Common myeloid progenitor, CD34-positive (primary cell): ENCODE measurements around the gene CEP83.

Source experiments
- CTCF ChIA-PET: fragments of 350-600 bp; sonication (Branson Sonifier 250); formaldehyde crosslinking; loops from one replicate; lab custom pipeline; 2021; ENCODE audit warnings: antibody characterized with exemption; lab: Charles Lee
- POLR2A ChIA-PET: fragments of 350-600 bp; sonication (Branson Sonifier 250); formaldehyde crosslinking; loops from one replicate; lab custom pipeline; 2021; ENCODE audit warnings: antibody characterized with exemption; lab: Charles Lee
- DNase-seq, 3 donors: peaks; one replicate each; pipeline versions ENCODE4 v3.0.0 to v3.0.0-alpha.2; 2013
- H3K27ac ChIP-seq, 2 experiments: 1 replicate in 1 of 2; 2 replicates in 1 of 2; pipeline ENCODE4 v1.7.0; 2013; ENCODE audit warnings: inconsistent platforms in 2 of 2, low read length in 2 of 2, mild to moderate bottlenecking in 2 of 2, low read depth in 1 of 2, moderate library complexity in 1 of 2; ENCODE audit not compliant: severe bottlenecking in 2 of 2, insufficient read depth in 1 of 2, poor library complexity in 1 of 2
- H3K27me3 ChIP-seq, 5 experiments: replicated peaks in 2 of 5; 1 replicate in 3 of 5; 2 replicates in 2 of 5; pipeline versions ENCODE4 v1.6.1 to v1.7.0; 2013; ENCODE audit warnings: low read length in 4 of 5, mild to moderate bottlenecking in 2 of 5, moderate library complexity in 2 of 5, inconsistent platforms in 1 of 5; ENCODE audit not compliant: insufficient read depth in 5 of 5, control insufficient read depth in 4 of 5
- H3K36me3 ChIP-seq, 4 experiments: 1 replicate in 2 of 4; 2 replicates in 2 of 4; pipeline versions ENCODE4 v1.6.1 to v1.7.0; 2013; ENCODE audit warnings: low read length in 3 of 4, control low read depth in 1 of 4, mild to moderate bottlenecking in 1 of 4; ENCODE audit not compliant: control insufficient read depth in 4 of 4, insufficient read depth in 4 of 4
- H3K4me1 ChIP-seq, 4 experiments: 1 replicate in 3 of 4; 2 replicates in 1 of 4; pipeline versions ENCODE4 v1.6.1 to v1.7.1; 2013; ENCODE audit warnings: low read length in 3 of 4, mild to moderate bottlenecking in 3 of 4, control low read depth in 1 of 4, inconsistent platforms in 1 of 4, moderate library complexity in 1 of 4; ENCODE audit not compliant: control insufficient read depth in 4 of 4, insufficient read depth in 4 of 4; ENCODE audit errors: control extremely low read depth in 1 of 4
- H3K4me3 ChIP-seq, 7 experiments: 1 replicate in 4 of 7; 2 replicates in 3 of 7; pipeline versions ENCODE4 v1.5.1 to v1.7.0; 2013; ENCODE audit warnings: mild to moderate bottlenecking in 7 of 7, low read length in 6 of 7, moderate library complexity in 6 of 7, inconsistent platforms in 2 of 7, low read depth in 2 of 7, control low read depth in 1 of 7; ENCODE audit not compliant: insufficient read depth in 4 of 7, control insufficient read depth in 1 of 7; ENCODE audit errors: extremely low read depth in 1 of 7
- H3K9me3 ChIP-seq, 5 experiments: 1 replicate in 4 of 5; 2 replicates in 1 of 5; pipeline versions ENCODE4 v1.6.1 to v1.7.1; 2013; ENCODE audit warnings: low read length in 4 of 5, mild to moderate bottlenecking in 2 of 5, inconsistent platforms in 1 of 5, low read depth in 1 of 5, moderate library complexity in 1 of 5; ENCODE audit not compliant: control insufficient read depth in 4 of 5, insufficient read depth in 2 of 5; ENCODE audit errors: control extremely low read depth in 1 of 5
- WGBS: methylation state at CpG from one replicate; pipeline ENCODE4 v1.1.5; 2013; ENCODE audit not compliant: insufficient coverage; 5-methylcytosine and 5-hydroxymethylcytosine counted together

Gene CEP83

DNA sequence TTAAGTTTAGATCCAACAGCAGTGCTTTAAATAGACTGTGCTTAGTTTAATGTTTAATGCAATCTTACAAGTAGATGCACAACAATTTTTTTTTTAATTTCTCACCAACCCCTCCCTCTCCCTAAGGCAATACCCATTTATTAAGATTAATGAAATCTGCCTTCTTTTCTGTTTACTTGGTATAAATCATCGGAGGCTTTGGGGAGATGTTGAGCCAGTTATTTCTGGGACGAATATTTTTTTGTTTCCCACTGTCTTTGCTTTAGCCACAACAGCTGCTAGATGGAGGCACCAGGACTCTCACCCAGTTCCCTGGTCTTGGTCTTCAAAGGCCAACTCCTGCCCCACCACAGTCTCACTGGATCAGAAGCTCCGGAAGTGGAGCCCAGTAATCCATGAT, 197.9 kb downstream of the CEP83 start:
- peak overlapping the region in 1 of 2 experiments; percentile 58 for H3K27ac ChIP-seq
- WGBS: no CpG with 5 or more reads among the region's 3 CpGs
- H3K27me3 ChIP-seq: no peaks in the 10 kb centered on the region
- H3K4me3 ChIP-seq: peak overlapping the region in 4 of 7 experiments; percentile 55 to 82 (median 74)
- ChIA-PET CTCF (interaction anchor here (0.6 to 2.9 kb wide), 11 partner anchors 8 to 117 kb away, joined by 3 to 13 read pairs (median 5); partner anchors contain the start of gene PLXNC1), POLR2A (interaction anchor here (0.5 kb wide), 1 partner anchor 749 kb away, joined by 5 read pairs; no protein-coding TSS in a partner anchor)
- H3K4me1 ChIP-seq: peaks cover 8 to 49% (median 33%) of the 10 kb centered on the region in 4 experiments
- peaks cover 10 to 43% (median 17%) of the 10 kb centered on the region in 4 experiments for H3K36me3 ChIP-seq
- no peak for DNase-seq
- no peaks in the 10 kb centered on the region for H3K9me3 ChIP-seq

GRCh38 chr12:94261119-94261518, 198.5 kb downstream of the CEP83 start:
- ChIA-PET CTCF (interaction anchor here (0.6 to 2.9 kb wide), 5 partner anchors 10 to 84 kb away, joined by 3 to 13 read pairs (median 5); no protein-coding TSS in a partner anchor), POLR2A (no interaction called here)
- Histone ChIP-seq H3K4me1 (peaks cover 5 to 42% (median 26%) of the 10 kb centered on the region in 4 experiments), H3K27ac (no peak overlapping the region), H3K36me3 (peaks cover 14 to 47% (median 16%) of the 10 kb centered on the region in 4 experiments), H3K27me3 (no peaks in the 10 kb centered on the region), H3K4me3 (no peak overlapping the region), H3K9me3 (no peaks in the 10 kb centered on the region)
- no CpG with 5 or more reads among the region's 2 CpGs for WGBS
- DNase-seq: no peak

DNA sequence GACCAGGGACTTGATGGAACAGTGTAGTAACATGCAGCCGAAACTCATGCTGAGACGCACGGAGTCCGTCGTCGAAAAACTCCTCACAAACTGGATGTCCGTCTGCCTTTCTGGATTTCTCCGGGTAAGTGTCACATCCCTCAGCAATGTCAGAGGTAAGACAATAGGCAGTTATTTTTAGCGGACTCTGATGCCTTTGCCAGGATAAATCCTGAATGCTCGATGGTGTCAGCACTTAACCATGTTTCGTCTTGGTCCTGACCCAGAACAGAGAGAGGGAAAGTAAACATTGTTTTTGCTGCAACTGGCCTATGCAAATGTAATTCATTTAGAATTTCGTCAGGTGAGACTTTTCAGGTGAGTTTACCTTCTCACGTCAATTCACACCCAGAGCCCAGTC, 198.9 kb downstream of the CEP83 start:
- Histone ChIP-seq H3K36me3 (peaks cover 18 to 47% (median 19%) of the 10 kb centered on the region in 4 experiments), H3K27ac (no peak overlapping the region), H3K9me3 (no peaks in the 10 kb centered on the region), H3K27me3 (no peaks in the 10 kb centered on the region), H3K4me1 (peaks cover 5 to 39% (median 23%) of the 10 kb centered on the region in 4 experiments), H3K4me3 (no peak overlapping the region)
- 94% methylated on average over 12 of the region's 13 CpGs for WGBS
- ChIA-PET CTCF (interaction anchor here (0.9 to 2.9 kb wide), 2 partner anchors 11 to 14 kb away, joined by 4 to 13 read pairs; no protein-coding TSS in a partner anchor), POLR2A (no interaction called here)
- no peak for DNase-seq

DNA sequence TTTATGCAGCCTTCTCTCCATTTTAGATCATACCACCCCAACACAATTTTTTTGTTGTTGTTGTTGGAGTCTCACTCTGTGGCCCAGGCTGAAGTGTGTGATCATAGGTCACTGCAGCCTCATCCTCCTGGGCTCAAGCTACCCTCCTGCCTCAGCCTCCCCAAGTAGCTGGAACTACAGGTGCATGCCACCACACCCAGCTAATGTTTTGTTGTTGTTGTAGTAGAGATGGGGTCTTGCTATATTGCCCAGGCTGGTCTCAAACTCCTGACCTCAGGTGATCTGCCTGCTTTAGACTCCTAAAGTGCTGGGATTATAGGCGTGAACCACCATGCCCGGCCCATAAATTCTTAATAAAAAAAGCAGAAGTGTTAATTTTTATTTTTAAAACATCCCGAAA, 199.7 kb downstream of the CEP83 start:
- no peaks in the 10 kb centered on the region for H3K27me3 ChIP-seq
- H3K4me1 ChIP-seq: peaks cover 5 to 36% (median 23%) of the 10 kb centered on the region in 4 experiments
- DNase-seq: no peak
- H3K36me3 ChIP-seq: peaks cover 15 to 47% (median 24%) of the 10 kb centered on the region in 4 experiments
- no peaks in the 10 kb centered on the region for H3K9me3 ChIP-seq
- ChIA-PET POLR2A (no interaction called here), CTCF (interaction anchor here (0.6 to 0.9 kb wide), 2 partner anchors 11 to 114 kb away, joined by 3 to 4 read pairs; no protein-coding TSS in a partner anchor)
- no peak overlapping the region for H3K4me3 ChIP-seq
- H3K27ac ChIP-seq: no peak overlapping the region
- WGBS: no CpG with 5 or more reads among the region's 3 CpGs

GRCh38 chr12:94258593-94258992, 201.1 kb downstream of the CEP83 start:
- CTCF ChIA-PET: interaction anchor here (0.9 to 1.2 kb wide), 3 partner anchors 11 to 113 kb away, joined by 3 to 4 read pairs (median 3); no protein-coding TSS in a partner anchor
- Histone ChIP-seq H3K27me3 (no peaks in the 10 kb centered on the region), H3K4me1 (peaks cover 5 to 22% (median 18%) of the 10 kb centered on the region in 4 experiments)

More at GRCh38 chr12:94258593-94258992, 201.1 kb downstream of the CEP83 start:
- WGBS: 100% methylated on average over 1 of the region's 2 CpGs
- H3K36me3 ChIP-seq: peaks cover 11 to 51% (median 26%) of the 10 kb centered on the region in 4 experiments
- POLR2A ChIA-PET: no interaction called here
- no peak overlapping the region for H3K27ac ChIP-seq
- DNase-seq: no peak
- H3K4me3 ChIP-seq: no peak overlapping the region
- no peaks in the 10 kb centered on the region for H3K9me3 ChIP-seq
